HG03378 (cell line): ENCODE results near the gene DTX4.
A peak's percentile ranks its signal among the peaks of the same experiment; 100 is the strongest.

ENCODE experiments used
- ATAC-seq: cut with Tn5 transposase; IDR thresholded peaks from one replicate; pipeline ENCODE4 v1.9.1; 2021; ENCODE audit warnings: mild to moderate bottlenecking, moderate library complexity; ENCODE audit not compliant: unreplicated experiment

The DTX4 gene

DNA sequence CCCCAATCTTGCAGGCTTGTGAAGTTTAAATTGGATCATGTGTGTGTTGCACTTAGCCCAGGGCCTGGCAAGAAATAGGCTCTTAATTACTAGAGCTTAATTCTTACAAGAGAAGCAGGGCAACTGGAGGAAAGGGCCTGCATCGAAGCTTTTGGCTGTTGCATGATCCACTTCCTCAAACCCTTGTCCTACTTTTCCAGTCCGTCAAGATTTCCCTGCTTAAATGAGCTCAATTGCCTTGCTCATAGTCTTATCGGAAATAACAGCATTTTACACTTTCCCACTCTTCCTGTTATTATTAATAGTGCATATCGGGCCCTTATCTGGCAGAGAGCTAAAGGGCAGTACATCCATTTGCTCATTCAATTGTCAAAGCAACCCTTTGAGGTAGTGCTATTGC lies 18.1 kb downstream of the DTX4 start:
- no peak for ATAC-seq

GRCh38 chr11:59191095-59191494 lies 19.2 kb downstream of the DTX4 start:
- ATAC-seq = no peak

DNA sequence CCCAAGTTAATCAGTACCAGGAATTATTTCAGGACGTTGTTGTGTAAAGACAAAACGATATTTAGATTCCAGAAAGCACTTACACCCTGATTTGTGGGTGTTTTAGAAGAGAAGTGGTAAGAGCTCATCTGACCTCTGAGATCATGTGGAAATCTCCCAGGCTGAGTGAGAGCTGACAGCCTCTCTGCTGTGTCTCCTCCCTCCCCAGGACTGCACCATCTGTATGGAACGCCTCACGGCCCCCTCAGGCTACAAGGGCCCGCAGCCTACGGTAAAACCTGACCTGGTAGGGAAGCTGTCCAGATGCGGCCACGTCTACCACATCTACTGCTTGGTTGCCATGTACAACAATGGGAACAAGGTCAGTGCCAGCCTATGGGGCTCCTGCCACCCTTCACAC lies 20.0 kb downstream of the DTX4 start:
- ATAC-seq = no peak

DNA sequence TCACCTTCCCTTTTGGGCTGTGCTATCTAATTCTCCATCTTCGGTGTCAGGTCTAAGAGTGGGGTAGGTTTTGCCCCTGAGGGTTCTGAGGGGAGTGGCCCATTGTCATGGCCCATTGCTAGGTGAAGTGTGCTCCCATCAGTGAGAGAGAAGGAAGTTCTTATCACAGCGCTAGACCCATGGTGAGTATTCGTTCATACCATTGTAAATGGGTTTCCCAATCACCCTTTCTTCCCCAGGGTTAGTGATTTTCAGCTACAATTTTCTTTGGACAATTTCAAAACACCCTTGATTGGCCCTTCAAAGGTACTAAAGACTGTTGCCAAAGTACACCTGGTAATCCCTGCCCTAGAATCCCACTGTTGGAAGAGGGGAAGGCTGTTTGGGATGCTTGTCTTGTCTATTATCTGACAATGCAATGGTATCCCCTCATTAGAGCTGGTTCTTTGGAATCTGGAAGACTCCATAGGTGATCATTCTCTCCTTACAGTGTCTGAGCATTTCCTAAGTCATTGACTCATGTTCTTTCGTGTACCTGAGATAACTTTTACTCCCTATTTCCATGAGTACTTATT lies 20.6 kb downstream of the DTX4 start:
- ATAC-seq = no peak

- ATAC-seq = no peak
Observed at GRCh38 chr11:59193587-59194130, 21.7 kb downstream of the DTX4 start.

GRCh38 chr11:59195586-59195985 lies 23.7 kb downstream of the DTX4 start:
- no peak for ATAC-seq

- ATAC-seq = no peak
Observed at GRCh38 chr11:59196777-59197176, 24.8 kb downstream of the DTX4 start.

DNA sequence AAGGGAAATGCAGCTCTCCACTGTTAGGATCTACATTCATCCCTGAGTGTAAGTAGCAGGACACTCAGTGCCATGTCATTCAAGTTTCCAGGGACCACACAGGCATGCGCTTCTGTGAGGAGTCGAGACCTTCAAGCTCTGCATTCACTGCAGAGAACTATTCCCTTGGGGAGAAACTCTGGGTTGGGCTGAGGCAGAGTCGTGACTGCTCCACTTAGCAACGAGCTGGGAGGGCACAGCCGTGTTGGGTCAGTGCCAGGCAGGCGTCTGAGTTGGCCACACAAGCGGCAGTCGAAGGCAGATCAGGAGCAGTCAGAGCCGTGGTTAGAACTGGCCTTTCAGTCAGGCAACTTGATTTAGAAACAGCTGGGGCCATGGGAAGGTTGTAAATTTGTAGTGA lies 26.1 kb downstream of the DTX4 start:
- ATAC-seq = no peak

DNA sequence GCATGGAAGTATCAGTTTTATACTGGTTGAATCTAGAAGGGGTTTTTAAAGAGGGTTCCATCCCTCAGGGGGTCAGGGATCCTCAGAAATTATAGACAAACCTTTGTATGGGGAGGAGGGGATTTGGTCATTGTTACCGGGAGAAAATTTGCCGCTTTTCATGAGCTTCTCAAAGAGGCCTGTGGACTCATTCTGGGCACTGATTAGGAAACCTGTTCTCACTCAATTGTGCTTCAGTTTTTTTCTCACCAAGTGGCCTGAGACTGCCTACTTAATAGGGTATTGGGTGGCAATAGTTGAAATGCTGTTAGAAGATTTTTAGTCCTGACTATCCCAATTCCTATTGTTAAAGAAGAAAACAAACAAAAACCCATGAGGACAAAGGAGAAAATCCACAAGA lies 26.8 kb downstream of the DTX4 start:
- no peak for ATAC-seq

DNA sequence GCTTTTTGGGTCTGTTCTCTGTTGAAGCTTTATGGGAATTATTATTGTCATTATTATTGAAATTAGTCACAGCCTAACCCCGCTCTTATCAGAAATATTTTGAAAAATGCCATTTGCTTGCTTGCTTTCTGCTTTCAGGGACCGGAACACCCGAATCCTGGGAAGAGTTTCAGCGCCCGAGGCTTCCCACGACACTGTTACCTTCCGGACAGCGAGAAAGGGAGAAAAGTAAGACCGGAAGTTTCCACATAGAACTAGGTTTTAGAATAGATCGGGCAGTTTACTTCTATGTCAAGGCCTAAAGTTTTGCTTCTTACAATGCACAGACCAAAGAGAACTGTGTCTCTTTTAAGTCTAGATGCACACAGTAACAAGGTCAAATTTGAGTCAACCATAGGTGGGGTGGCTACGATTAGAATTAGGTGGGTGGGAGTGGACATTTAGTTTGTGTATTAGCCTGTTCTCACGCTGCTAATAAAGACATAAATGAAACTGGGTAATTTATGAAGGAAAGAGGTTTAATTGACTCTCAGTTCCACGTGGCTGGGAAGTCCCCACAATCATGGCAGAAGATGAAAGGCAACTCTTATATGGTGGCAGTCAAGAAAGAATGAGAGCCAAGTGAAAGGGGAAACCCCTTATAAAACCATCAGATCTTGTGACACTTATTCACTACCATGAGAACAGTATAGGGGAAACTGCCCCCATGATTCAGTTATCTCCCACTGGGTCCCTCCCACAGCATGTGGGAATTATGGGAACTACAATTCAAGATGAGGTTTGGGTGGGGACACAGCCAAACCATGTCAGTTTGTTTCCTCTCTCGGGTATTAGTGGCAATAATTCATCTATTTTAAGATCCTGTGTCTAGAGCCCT lies 27.9 kb downstream of the DTX4 start:
- peak; percentile 57 for ATAC-seq

DNA sequence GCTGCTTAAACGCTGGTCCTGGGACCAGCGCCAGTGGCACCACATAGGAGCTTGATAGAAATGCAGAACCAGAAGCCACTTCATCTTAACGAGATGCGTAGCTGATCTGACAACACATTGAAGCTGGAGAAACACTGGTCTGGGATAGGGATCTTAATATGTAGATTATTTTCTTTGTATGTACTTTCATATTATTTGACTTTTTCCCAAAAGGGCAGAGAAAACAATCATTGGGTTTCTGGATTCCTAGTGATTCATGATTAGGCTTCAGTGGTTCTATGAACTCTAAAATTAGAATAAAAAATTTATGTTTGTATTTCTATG lies 28.5 kb downstream of the DTX4 start:
- ATAC-seq = no peak

DNA sequence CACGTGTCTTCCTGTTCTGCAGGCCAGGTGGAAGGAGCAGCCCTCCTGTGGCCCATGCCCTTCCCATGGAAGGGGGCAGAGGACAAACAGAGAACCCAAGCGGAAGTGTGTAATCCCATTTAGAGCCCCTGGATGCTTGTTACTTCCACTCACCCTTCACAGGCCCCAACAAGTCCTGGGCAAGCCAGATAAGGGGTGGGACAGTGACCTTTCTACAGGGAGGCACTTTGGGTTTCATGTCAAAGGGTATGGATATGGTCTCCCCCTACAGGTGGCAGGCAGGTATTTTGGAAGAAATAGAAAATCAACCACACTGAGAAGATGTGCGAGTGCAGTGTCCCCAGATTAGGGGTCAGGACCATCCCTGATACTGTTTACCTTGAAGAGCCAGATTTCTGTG lies 29.4 kb downstream of the DTX4 start:
- ATAC-seq = no peak

- ATAC-seq = no peak
Observed at GRCh38 chr11:59204746-59205145, 32.8 kb downstream of the DTX4 start.

GRCh38 chr11:59205648-59206047 lies 33.7 kb downstream of the DTX4 start:
- ATAC-seq = no peak

- no peak for ATAC-seq
Observed at GRCh38 chr11:59206635-59207034, 34.7 kb downstream of the DTX4 start.

DNA sequence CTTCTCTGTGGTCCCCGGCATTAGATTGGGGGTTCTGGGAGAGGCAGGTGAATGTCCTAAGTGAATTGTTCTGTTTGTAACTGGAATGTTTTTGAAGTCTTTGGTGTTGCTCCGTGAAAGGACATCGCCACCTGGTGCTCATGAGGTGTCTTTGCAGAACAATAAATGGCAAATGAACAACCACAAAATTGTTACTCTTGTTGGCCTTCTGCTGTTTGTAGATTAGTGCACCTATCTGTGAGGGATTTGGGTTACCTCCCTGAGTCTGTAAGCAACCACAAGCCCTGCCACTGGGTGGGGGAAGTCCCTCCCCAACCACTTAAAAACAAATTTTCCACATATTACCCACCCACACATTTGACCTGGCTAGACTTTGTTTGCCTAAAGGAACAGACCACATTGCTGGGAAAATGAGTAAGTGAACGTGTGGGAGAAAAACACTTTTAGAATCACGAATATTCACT lies 36.1 kb downstream of the DTX4 start:
- peak; percentile 81 for ATAC-seq

GRCh38 chr11:59208956-59209355 lies 37.0 kb downstream of the DTX4 start:
- ATAC-seq = no peak

DNA sequence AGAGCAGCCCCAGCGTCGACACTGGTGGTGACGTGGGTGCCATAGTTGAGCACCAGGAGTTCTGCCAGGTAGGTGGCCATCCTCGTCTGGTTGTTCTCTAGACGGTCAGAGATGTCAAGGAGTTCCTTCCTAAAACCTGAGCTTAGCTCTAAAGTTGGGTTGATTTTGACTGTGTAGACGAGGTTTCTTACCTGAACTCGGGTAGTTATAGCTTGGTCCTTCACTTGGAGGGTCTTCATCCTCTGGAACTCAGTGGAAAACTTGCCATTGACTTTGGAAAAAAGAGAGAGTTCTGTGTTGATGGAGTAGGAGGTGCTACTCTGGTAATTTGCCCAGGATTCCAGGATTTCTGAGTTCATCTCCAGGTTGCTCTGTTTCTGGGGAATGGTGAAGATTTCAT lies 40.3 kb downstream of the DTX4 start:
- ATAC-seq = no peak

GRCh38 chr11:59212744-59213631 lies 41.1 kb downstream of the DTX4 start, which contains the start of gene MPEG1:
MPEG1 (minus strand) TSS chr11:59212927; CDS start chr11:59212865, 62 bp downstream.
- no peak for ATAC-seq

DNA sequence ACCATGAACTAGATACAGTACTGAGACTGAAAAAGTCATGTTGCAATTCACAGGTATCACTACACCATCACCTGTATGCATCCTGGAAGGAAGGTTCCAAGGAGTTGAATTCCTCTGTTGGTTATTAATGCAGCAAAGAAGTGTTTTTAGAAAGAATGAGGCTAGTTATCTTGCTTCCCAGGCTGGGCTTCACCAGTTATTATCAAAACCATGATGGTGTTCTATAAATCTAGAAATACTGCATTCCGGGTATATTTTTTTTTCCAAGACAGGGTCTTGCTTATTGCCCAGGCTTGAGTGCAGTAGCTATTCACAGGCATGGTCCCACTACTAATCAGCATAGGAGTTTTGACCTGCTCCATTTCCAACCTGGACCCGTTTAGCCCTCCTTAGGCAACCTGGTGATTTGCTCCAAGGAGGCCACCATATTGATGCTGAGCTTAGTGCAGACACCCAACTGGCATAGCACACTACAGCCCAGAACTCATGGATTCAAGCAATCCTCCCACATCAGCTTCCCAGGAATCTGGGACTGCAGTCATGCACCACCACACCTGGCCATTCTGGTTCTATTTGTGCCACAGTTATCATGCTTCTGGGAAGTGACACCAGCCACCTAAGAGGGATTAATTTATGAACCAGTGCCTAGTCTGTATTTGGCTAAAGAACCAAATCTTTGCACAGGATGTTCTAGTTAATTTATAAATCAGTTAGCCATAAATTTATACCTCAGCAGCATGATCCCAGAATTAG lies 42.4 kb downstream of the DTX4 start:
- no peak for ATAC-seq
